A549 (cell line): Measurements from ENCODE around the gene TBCCD1.

ENCODE experiments used
- CBX2 ChIP-seq: fragments of 200-600 bp; sonication (generic); IDR thresholded peaks from 2 replicates; pipeline ENCODE4 v1.6.1; 2016; ENCODE audit warnings: low read depth, mild to moderate bottlenecking, borderline replicate concordance
- CEBPB ChIP-seq, 2 experiments: fragments of >200 bp in 1 of 2; sonication (Bioruptor Twin) in 1 of 2; formaldehyde crosslinking in 1 of 2; IDR thresholded peaks; 2 replicates each; pipeline ENCODE4 v1.6.1; 2012 to 2016
- CTCF ChIP-seq: fragments of >200 bp; sonication (Bioruptor Twin); formaldehyde crosslinking; IDR thresholded peaks from 3 replicates; pipeline ENCODE4 v1.5.1; 2016
- EP300 ChIP-seq, 2 experiments: fragments of >200 bp; sonication (Bioruptor Twin); formaldehyde crosslinking; IDR thresholded peaks; 2 replicates in 1 of 2; 3 replicates in 1 of 2; pipeline ENCODE4 v1.6.1; 2016 to 2017
- KDM5A ChIP-seq: fragments of 200-600 bp; sonication (generic); IDR thresholded peaks from 2 replicates; pipeline ENCODE4 v1.6.1; 2016; ENCODE audit warnings: antibody characterized with exemption, mild to moderate bottlenecking
- NR3C1 ChIP-seq: fragments of >200 bp; sonication (Bioruptor Twin); formaldehyde crosslinking; IDR thresholded peaks from 3 replicates; pipeline ENCODE4 v1.6.1; 2017
- RCOR1 ChIP-seq: fragments of 150-350 bp; IDR thresholded peaks from 2 replicates; pipeline ENCODE4 v1.6.1; 2014; ENCODE audit warnings: antibody characterized with exemption, low read length, low read depth
- REST ChIP-seq: fragments of 200-600 bp; sonication (generic); IDR thresholded peaks from 2 replicates; pipeline ENCODE4 v1.6.1; 2016; ENCODE audit warnings: antibody characterized with exemption, mild to moderate bottlenecking, moderate library complexity
- TP53 ChIP-seq: fragments of 250-450 bp; sonication (Bioruptor Pico); IDR thresholded peaks from 2 replicates; pipeline ENCODE4 v1.5.0; 2021; ENCODE audit warnings: mild to moderate bottlenecking, moderate library complexity
- ZFP36 ChIP-seq: fragments of 450-650 bp; IDR thresholded peaks from 2 replicates; pipeline ENCODE4 v1.6.1; 2014; ENCODE audit warnings: borderline replicate concordance; ENCODE audit not compliant: partially characterized antibody

GRCh38 chr3:186536883-186537844, 30.0 kb downstream of the TBCCD1 start:
- no peak for TF ChIP-seq EP300 (IDR thresholded peaks at IDR 0.05)
- no peak for TF ChIP-seq CTCF
- TF ChIP-seq ZFP36: no peak
- no peak for TF ChIP-seq RCOR1
- TF ChIP-seq CEBPB (IDR thresholded peaks at IDR 0.05): no peak
- TF ChIP-seq REST: no peak
- TF ChIP-seq KDM5A: no peak
- no peak for TF ChIP-seq TP53 (CRISPR knock-in tag)
- no peak for TF ChIP-seq CBX2
- TF ChIP-seq NR3C1: no peak
